Activated T-helper 2 cell treated with anti-CD3 and anti-CD28 coated beads, Interferon-gamma antibody, Interleukin-2, Interleukin-4, amounts not matched to agents 10 μg/mL and 5 μg/mL and 100 μg/mL, durations not matched to agents 14 hours and 24 hours and 36 hours (primary cell): ENCODE measurements around the gene YWHAE. TPM values are rescaled to one million over a fixed set of nuclear protein-coding genes. Genes with fewer than 3 reads are reported as not detected.

Experiments used
- DNase-seq: peaks from one replicate; pipeline ENCODE4 v3.0.0; 2021; ENCODE audit warnings: low spot score
- H3K27ac Mint-ChIP-seq: one replicate; pipeline ENCODE4 v1.8.0; 2021; ENCODE audit warnings: mixed read lengths
- H3K27me3 Mint-ChIP-seq: one replicate; pipeline ENCODE4 v1.8.0; 2021; ENCODE audit warnings: low read depth, mixed read lengths
- H3K36me3 Mint-ChIP-seq: one replicate; pipeline ENCODE4 v1.8.0; 2021; ENCODE audit warnings: low read depth, mixed read lengths
- H3K4me1 Mint-ChIP-seq: one replicate; pipeline ENCODE4 v1.8.0; 2021; ENCODE audit warnings: low read depth, mixed read lengths
- H3K4me3 Mint-ChIP-seq: one replicate; pipeline ENCODE4 v1.8.0; 2021; ENCODE audit warnings: low read depth, mild to moderate bottlenecking, moderate library complexity, mixed read lengths
- H3K9me3 Mint-ChIP-seq: one replicate; pipeline ENCODE4 v1.8.0; 2021; ENCODE audit warnings: mixed read lengths
- intact Hi-C: fragments of 100-400 bp; cut with micrococcal nuclease; formaldehyde crosslinking; loops from one replicate; pipeline ENCODE4 v1.15.1; 2023
- total RNA-seq: library from RNA; stranded (reverse); gene quantifications from 2 replicates; pipeline ENCODE4 v1.2.3, GENCODE V29; 2022

The YWHAE gene
- total RNA-seq, 1 donor from 2014 or later = 501 TPM

DNA sequence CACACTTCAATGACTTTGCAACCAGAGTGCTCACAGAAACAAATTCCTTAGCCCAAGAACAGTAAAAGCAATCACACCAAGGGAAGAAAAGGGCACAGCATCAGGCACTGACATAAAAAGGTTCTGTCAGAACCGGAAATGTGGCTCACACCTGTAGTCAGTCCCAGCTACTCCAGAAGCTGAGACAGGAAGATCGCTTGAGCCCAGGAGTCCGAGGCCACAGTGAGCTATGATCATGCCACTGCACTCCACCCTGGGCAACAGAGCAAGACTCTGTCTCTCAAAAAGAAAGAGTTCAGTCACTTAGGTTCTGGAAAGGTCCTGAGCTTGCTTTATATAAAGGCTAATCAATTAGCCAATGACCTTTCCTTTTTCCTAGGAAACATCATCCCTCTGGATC, 22.7 kb downstream of the YWHAE start:
- DNase-seq = no peak
- no peaks in the 10 kb centered on the region for H3K9me3 Mint-ChIP-seq
- peaks cover 55% of the 10 kb centered on the region for H3K36me3 Mint-ChIP-seq
- H3K27me3 Mint-ChIP-seq = no peaks in the 10 kb centered on the region
- H3K27ac Mint-ChIP-seq = no peak overlapping the region
- no peak overlapping the region for H3K4me3 Mint-ChIP-seq
- H3K4me1 Mint-ChIP-seq = peaks cover 63% of the 10 kb centered on the region
- intact Hi-C loops = no loop called here

- Mint-ChIP-seq H3K27ac (peak overlapping the region; percentile 72), H3K27me3 (no peaks in the 10 kb centered on the region), H3K4me1 (peaks cover 58% of the 10 kb centered on the region), H3K9me3 (no peaks in the 10 kb centered on the region), H3K4me3 (peak overlapping the region; percentile 6), H3K36me3 (peaks cover 54% of the 10 kb centered on the region)
- intact Hi-C loops = no loop called here
- no peak for DNase-seq
These were observed 24.0 kb downstream of the YWHAE start for GRCh38 chr17:1376061-1376460.

GRCh38 chr17:1375615-1376014, 24.4 kb downstream of the YWHAE start:
- Mint-ChIP-seq H3K9me3 (no peaks in the 10 kb centered on the region), H3K27ac (peak overlapping the region; percentile 72), H3K4me1 (peaks cover 55% of the 10 kb centered on the region), H3K36me3 (peaks cover 52% of the 10 kb centered on the region), H3K27me3 (no peaks in the 10 kb centered on the region), H3K4me3 (no peak overlapping the region)
- no peak for DNase-seq
- intact Hi-C loops = loop anchor here (2.0 kb wide), 1 partner anchor 17 kb away; no protein-coding TSS in a partner anchor

DNA sequence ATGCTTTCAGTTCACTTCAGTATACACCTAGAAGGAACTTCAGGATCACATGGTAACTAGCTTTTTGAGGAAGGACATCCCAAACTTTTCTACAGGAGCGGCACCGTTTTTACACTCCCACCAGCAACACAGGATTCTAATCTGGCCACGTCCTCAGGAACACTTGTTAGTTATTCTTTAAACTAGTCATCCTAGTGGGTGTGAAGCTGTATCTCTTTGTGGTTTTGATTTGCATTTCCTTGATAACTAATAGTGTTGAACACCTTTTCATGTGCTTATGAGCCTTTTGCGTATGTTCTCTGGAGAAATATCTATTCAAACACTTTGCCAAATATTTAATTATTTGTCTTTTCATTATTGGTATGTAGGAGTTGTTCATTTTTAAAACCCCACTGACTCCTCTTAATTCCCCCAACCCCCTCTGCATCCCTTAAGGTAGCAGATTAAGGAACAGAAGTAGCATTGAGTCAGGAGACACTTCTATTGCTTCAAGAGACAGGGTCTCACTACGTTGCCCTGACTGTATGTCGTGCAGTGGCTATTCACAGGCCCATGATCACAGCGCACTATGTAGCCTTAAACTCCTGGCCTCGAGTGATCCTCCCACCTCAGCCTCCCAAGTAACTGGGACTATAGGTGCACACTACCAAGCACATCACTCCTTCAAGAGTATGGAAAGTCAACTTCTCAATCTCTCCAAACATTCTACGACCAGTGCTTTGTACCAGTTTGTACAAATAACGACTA, 25.4 kb downstream of the YWHAE start:
- Mint-ChIP-seq H3K36me3 (peaks cover 46% of the 10 kb centered on the region), H3K27me3 (no peaks in the 10 kb centered on the region), H3K27ac (peak overlapping the region; percentile 74), H3K9me3 (no peaks in the 10 kb centered on the region), H3K4me3 (no peak overlapping the region), H3K4me1 (peaks cover 47% of the 10 kb centered on the region)
- intact Hi-C loops = loop anchor here (2.0 kb wide), 1 partner anchor 18 kb away; no protein-coding TSS in a partner anchor
- DNase-seq = no peak

GRCh38 chr17:1373707-1374237, 26.2 kb downstream of the YWHAE start:
- H3K4me1 Mint-ChIP-seq = peaks cover 40% of the 10 kb centered on the region
- H3K27me3 Mint-ChIP-seq = no peaks in the 10 kb centered on the region
- DNase-seq = no peak
- no peak overlapping the region for H3K27ac Mint-ChIP-seq
- intact Hi-C loops = loop anchor here (2.0 kb wide), 1 partner anchor 19 kb away; no protein-coding TSS in a partner anchor
- H3K9me3 Mint-ChIP-seq = no peaks in the 10 kb centered on the region
- H3K4me3 Mint-ChIP-seq = no peak overlapping the region
- H3K36me3 Mint-ChIP-seq = peaks cover 42% of the 10 kb centered on the region

DNA sequence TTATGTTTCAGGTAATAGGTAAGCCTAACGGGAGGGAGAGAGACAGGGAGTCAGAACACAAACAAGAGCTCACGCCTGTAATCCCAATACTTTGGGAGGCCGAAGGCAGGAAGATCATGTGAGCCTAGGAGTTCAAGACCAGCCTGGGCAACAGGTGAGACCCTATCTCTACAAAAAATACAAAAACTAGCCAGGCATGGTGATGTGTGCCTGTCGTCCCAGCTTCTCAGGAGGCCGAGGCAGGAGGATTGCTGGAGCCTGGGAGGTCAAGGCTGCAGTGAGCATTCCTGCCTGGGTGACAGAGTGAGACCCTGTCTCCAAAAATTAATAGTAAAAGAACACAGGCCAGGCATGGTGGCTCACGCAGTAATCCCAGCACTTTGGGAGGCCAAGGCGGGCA, 27.4 kb downstream of the YWHAE start:
- Mint-ChIP-seq H3K27ac (no peak overlapping the region), H3K36me3 (peaks cover 38% of the 10 kb centered on the region), H3K4me1 (peaks cover 36% of the 10 kb centered on the region), H3K27me3 (no peaks in the 10 kb centered on the region), H3K9me3 (no peaks in the 10 kb centered on the region), H3K4me3 (no peak overlapping the region)
- no peak for DNase-seq
- intact Hi-C loops = no loop called here

DNA sequence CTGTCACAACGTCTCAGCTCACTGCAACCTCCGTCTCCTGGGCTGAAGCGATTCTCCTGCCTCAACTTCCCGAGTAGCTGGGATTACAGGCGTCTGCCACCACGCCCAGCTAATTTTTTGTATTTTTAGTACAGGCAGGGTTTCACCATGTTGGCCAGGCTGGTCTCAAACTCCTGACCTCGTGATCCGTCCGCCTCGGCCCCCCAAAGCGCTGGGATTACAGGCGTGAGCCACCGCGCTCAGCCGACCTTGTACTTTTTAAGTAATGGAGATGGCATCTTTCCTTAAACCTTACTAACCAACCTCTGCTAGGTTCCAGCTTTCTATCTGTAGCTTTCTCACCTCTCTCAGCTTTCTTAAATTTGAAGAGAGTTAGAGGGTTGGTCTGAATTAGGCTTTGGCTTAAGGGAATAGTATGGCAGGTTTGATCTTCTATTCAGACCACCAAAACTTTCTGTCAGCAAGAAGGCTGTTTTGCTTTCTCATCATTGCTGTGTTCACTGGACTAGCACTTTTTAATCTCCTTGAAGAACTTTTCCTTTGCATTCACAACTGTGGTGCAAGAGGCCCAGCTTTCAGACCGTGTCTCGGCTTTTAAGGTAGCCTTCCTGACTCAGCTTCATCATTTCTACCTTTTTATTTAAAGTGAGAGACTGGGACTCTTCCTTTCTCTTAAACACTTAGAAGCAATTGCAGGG, 28.0 kb downstream of the YWHAE start:
- no peak overlapping the region for H3K4me3 Mint-ChIP-seq
- intact Hi-C loops = no loop called here
- H3K4me1 Mint-ChIP-seq = peaks cover 36% of the 10 kb centered on the region
- peaks cover 44% of the 10 kb centered on the region for H3K36me3 Mint-ChIP-seq
- H3K27ac Mint-ChIP-seq = no peak overlapping the region
- no peaks in the 10 kb centered on the region for H3K9me3 Mint-ChIP-seq
- no peaks in the 10 kb centered on the region for H3K27me3 Mint-ChIP-seq
- no peak for DNase-seq

DNA sequence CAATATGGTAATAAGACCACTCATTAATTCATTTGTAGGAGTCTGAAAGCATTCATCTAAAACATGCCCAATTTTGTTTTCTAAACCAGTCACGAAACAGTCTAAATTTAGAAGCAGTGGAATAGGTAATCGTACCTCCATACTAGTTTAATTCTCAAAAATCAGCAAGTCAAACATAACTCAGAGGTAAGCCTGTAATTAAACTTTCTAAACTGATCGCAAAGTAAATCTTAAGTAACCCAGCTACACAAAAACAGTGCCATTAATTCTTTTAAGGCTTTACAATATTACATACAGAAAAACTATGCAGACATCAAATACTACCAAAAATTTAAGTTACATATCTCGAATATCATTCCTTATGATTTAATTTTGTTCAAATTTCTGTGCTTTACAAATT, 31.4 kb downstream of the YWHAE start:
- Mint-ChIP-seq H3K36me3 (peaks cover 39% of the 10 kb centered on the region), H3K9me3 (no peaks in the 10 kb centered on the region), H3K27ac (no peak overlapping the region), H3K27me3 (no peaks in the 10 kb centered on the region), H3K4me1 (peaks cover 22% of the 10 kb centered on the region), H3K4me3 (no peak overlapping the region)
- intact Hi-C loops = loop anchor here (5.0 to 10.0 kb wide), 2 partner anchors 89 to 266 kb away; partner anchors contain the start of gene CRK
- DNase-seq = no peak

DNA sequence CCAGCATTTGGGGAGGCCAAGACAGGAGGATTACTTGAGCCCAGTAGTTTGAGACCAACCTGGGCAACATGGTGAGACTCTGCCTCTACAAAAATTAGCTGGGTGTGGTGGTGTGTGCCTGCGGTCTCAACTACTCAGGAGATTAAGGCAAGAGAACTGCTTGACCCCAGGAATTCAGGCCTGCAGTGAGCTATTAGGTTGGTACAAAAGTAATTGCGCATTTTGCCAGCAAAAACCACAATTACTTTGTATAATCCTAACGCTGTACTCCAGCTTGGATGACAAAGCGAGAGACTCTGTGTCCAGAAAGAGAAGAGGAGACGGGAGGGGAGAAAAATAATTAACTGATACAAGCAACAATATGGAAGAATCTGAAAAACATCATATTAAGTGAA, 32.7 kb downstream of the YWHAE start:
- Mint-ChIP-seq H3K4me1 (peaks cover 31% of the 10 kb centered on the region), H3K27ac (peak overlapping the region; percentile 24), H3K27me3 (no peaks in the 10 kb centered on the region), H3K36me3 (peaks cover 41% of the 10 kb centered on the region), H3K4me3 (no peak overlapping the region), H3K9me3 (no peaks in the 10 kb centered on the region)
- intact Hi-C loops = loop anchor here (5.0 to 10.0 kb wide), 2 partner anchors 90 to 267 kb away; partner anchors contain the start of gene CRK
- DNase-seq = no peak

- Mint-ChIP-seq H3K36me3 (peaks cover 40% of the 10 kb centered on the region), H3K9me3 (no peaks in the 10 kb centered on the region), H3K27me3 (no peaks in the 10 kb centered on the region), H3K4me3 (no peak overlapping the region), H3K4me1 (peaks cover 34% of the 10 kb centered on the region), H3K27ac (no peak overlapping the region)
- intact Hi-C loops = loop anchor here (5.0 to 10.0 kb wide), 2 partner anchors 91 to 269 kb away; partner anchors contain the start of gene CRK
- DNase-seq = no peak
These were observed 33.8 kb downstream of the YWHAE start for GRCh38 chr17:1366234-1366633.

GRCh38 chr17:1365445-1366039, 34.5 kb downstream of the YWHAE start:
- H3K4me3 Mint-ChIP-seq = no peak overlapping the region
- H3K36me3 Mint-ChIP-seq = peaks cover 45% of the 10 kb centered on the region

DNA sequence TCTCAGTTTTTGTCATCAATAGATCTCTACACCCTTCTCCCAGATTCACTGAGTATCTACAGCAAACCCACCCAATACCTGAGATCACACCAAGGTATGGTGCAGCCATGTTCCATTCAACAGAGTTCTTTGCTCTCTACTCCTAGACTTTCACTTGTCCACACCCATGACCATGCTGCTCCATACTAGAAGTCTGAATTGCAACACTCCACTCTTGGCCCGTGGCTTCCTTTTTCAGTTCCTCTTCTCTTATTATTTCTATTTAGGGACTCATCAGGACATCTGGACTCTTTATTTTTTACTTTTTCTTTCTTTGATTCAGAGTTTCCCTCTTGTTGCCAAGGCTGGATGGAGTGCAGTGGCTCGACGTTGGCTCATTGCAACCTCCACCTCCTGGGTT, 37.1 kb downstream of the YWHAE start:
- intact Hi-C loops = loop anchor here (5.0 to 10.0 kb wide), 2 partner anchors 34 to 272 kb away; no protein-coding TSS in a partner anchor
- DNase-seq = no peak
- Mint-ChIP-seq H3K4me3 (peak overlapping the region; percentile 2), H3K27me3 (no peaks in the 10 kb centered on the region), H3K9me3 (no peaks in the 10 kb centered on the region), H3K4me1 (peaks cover 44% of the 10 kb centered on the region), H3K27ac (peak overlapping the region; percentile 47), H3K36me3 (peaks cover 53% of the 10 kb centered on the region)

More at GRCh38 chr17:1365445-1366039, 34.5 kb downstream of the YWHAE start:
- intact Hi-C loops = loop anchor here (1.0 to 10.0 kb wide), 3 partner anchors 92 to 269 kb away; partner anchors contain the start of genes CRK and INPP5K
- peak; percentile 47 for DNase-seq
- H3K27me3 Mint-ChIP-seq = no peaks in the 10 kb centered on the region
- H3K9me3 Mint-ChIP-seq = no peaks in the 10 kb centered on the region
- peaks cover 38% of the 10 kb centered on the region for H3K4me1 Mint-ChIP-seq
- H3K27ac Mint-ChIP-seq = peak overlapping the region; percentile 7
